ENCODE measurements around the gene CDK14.

Gene CDK14

GRCh38 chr7:91109200-91109599 lies 513.1 kb downstream of the CDK14 start:
- no peaks in the 10 kb centered on the region for H3K9me3 Mint-ChIP-seq
- no peaks in the 10 kb centered on the region for H3K4me1 Mint-ChIP-seq
- no peaks in the 10 kb centered on the region for H3K27me3 Mint-ChIP-seq
- CTCF ChIA-PET: interaction anchor here (1.2 kb wide), 1 partner anchor 19 kb away, joined by 3 read pairs; no protein-coding TSS in a partner anchor
- H3K27ac Mint-ChIP-seq: no peak overlapping the region
- H3K4me3 Mint-ChIP-seq: no peak overlapping the region
- DNase-seq: no peak
- H3K36me3 Mint-ChIP-seq: no peaks in the 10 kb centered on the region

- Mint-ChIP-seq H3K4me1 (no peaks in the 10 kb centered on the region), H3K27ac (no peak overlapping the region), H3K4me3 (no peak overlapping the region), H3K27me3 (no peaks in the 10 kb centered on the region), H3K36me3 (no peaks in the 10 kb centered on the region), H3K9me3 (no peaks in the 10 kb centered on the region)
- CTCF ChIA-PET: no interaction called here
- no peak for DNase-seq
Observed at GRCh38 chr7:91112902-91113341, 516.8 kb downstream of the CDK14 start.

GRCh38 chr7:91114232-91114631 lies 518.1 kb downstream of the CDK14 start:
- H3K27me3 Mint-ChIP-seq: no peaks in the 10 kb centered on the region
- no peak for DNase-seq
- CTCF ChIA-PET: no interaction called here
- no peaks in the 10 kb centered on the region for H3K36me3 Mint-ChIP-seq
- H3K4me1 Mint-ChIP-seq: no peaks in the 10 kb centered on the region
- H3K4me3 Mint-ChIP-seq: no peak overlapping the region
- H3K27ac Mint-ChIP-seq: no peak overlapping the region
- no peaks in the 10 kb centered on the region for H3K9me3 Mint-ChIP-seq

- Mint-ChIP-seq H3K4me3 (no peak overlapping the region), H3K4me1 (no peaks in the 10 kb centered on the region), H3K27me3 (no peaks in the 10 kb centered on the region), H3K27ac (no peak overlapping the region), H3K9me3 (no peaks in the 10 kb centered on the region), H3K36me3 (no peaks in the 10 kb centered on the region)
- DNase-seq: no peak
- CTCF ChIA-PET: no interaction called here
Observed at GRCh38 chr7:91126762-91127161, 530.6 kb downstream of the CDK14 start.

- CTCF ChIA-PET: no interaction called here
- Mint-ChIP-seq H3K4me3 (no peak overlapping the region), H3K27ac (no peak overlapping the region), H3K9me3 (no peaks in the 10 kb centered on the region), H3K36me3 (no peaks in the 10 kb centered on the region), H3K27me3 (no peaks in the 10 kb centered on the region), H3K4me1 (no peaks in the 10 kb centered on the region)
- DNase-seq: no peak
Observed at GRCh38 chr7:91127325-91127724, 531.2 kb downstream of the CDK14 start.

GRCh38 chr7:91127959-91128358 lies 531.8 kb downstream of the CDK14 start:
- no peak for DNase-seq

GRCh38 chr7:91128683-91129348 lies 532.7 kb downstream of the CDK14 start:
- H3K4me3 Mint-ChIP-seq: no peak overlapping the region
- no peak overlapping the region for H3K27ac Mint-ChIP-seq
- H3K9me3 Mint-ChIP-seq: no peaks in the 10 kb centered on the region
- H3K4me1 Mint-ChIP-seq: no peaks in the 10 kb centered on the region
- DNase-seq: no peak
- CTCF ChIA-PET: no interaction called here
- no peaks in the 10 kb centered on the region for H3K36me3 Mint-ChIP-seq
- no peaks in the 10 kb centered on the region for H3K27me3 Mint-ChIP-seq

More at GRCh38 chr7:91127959-91128358, 531.8 kb downstream of the CDK14 start:
- H3K4me1 Mint-ChIP-seq: no peaks in the 10 kb centered on the region
- CTCF ChIA-PET: no interaction called here
- H3K27me3 Mint-ChIP-seq: no peaks in the 10 kb centered on the region
- no peaks in the 10 kb centered on the region for H3K36me3 Mint-ChIP-seq
- H3K27ac Mint-ChIP-seq: no peak overlapping the region
- H3K4me3 Mint-ChIP-seq: no peak overlapping the region
- no peaks in the 10 kb centered on the region for H3K9me3 Mint-ChIP-seq

- DNase-seq: no peak
- Mint-ChIP-seq H3K9me3 (no peaks in the 10 kb centered on the region), H3K36me3 (no peaks in the 10 kb centered on the region), H3K27me3 (peaks cover 4% of the 10 kb centered on the region), H3K27ac (no peak overlapping the region), H3K4me1 (no peaks in the 10 kb centered on the region), H3K4me3 (no peak overlapping the region)
- CTCF ChIA-PET: no interaction called here
Observed at GRCh38 chr7:91135300-91135699, 539.2 kb downstream of the CDK14 start.

- DNase-seq: no peak
- no peaks in the 10 kb centered on the region for H3K36me3 Mint-ChIP-seq
- H3K27me3 Mint-ChIP-seq: peaks cover 4% of the 10 kb centered on the region
- CTCF ChIA-PET: no interaction called here
- H3K4me1 Mint-ChIP-seq: no peaks in the 10 kb centered on the region
- no peak overlapping the region for H3K4me3 Mint-ChIP-seq
- no peak overlapping the region for H3K27ac Mint-ChIP-seq
- no peaks in the 10 kb centered on the region for H3K9me3 Mint-ChIP-seq
Observed at GRCh38 chr7:91135703-91136430, 539.7 kb downstream of the CDK14 start.

GRCh38 chr7:91137153-91137787 lies 541.1 kb downstream of the CDK14 start:
- no peak overlapping the region for H3K27ac Mint-ChIP-seq
- DNase-seq: no peak
- H3K4me1 Mint-ChIP-seq: no peaks in the 10 kb centered on the region
- H3K27me3 Mint-ChIP-seq: peaks cover 4% of the 10 kb centered on the region
- no peak overlapping the region for H3K4me3 Mint-ChIP-seq
- no peaks in the 10 kb centered on the region for H3K36me3 Mint-ChIP-seq
- no peaks in the 10 kb centered on the region for H3K9me3 Mint-ChIP-seq
- CTCF ChIA-PET: no interaction called here

GRCh38 chr7:91137788-91138368 lies 541.8 kb downstream of the CDK14 start:
- CTCF ChIA-PET: no interaction called here
- H3K27ac Mint-ChIP-seq: no peak overlapping the region
- H3K4me1 Mint-ChIP-seq: no peaks in the 10 kb centered on the region

GRCh38 chr7:91140286-91140685 lies 544.2 kb downstream of the CDK14 start:
- Mint-ChIP-seq H3K9me3 (no peaks in the 10 kb centered on the region), H3K27me3 (peaks cover 4% of the 10 kb centered on the region)
- CTCF ChIA-PET: no interaction called here

More at GRCh38 chr7:91137788-91138368, 541.8 kb downstream of the CDK14 start:
- DNase-seq: no peak
- Mint-ChIP-seq H3K36me3 (no peaks in the 10 kb centered on the region), H3K9me3 (no peaks in the 10 kb centered on the region), H3K4me3 (no peak overlapping the region), H3K27me3 (peaks cover 4% of the 10 kb centered on the region)

GRCh38 chr7:91140982-91141381 lies 544.9 kb downstream of the CDK14 start:
- no peak for DNase-seq
- H3K27ac Mint-ChIP-seq: no peak overlapping the region

More at GRCh38 chr7:91140286-91140685, 544.2 kb downstream of the CDK14 start:
- no peaks in the 10 kb centered on the region for H3K4me1 Mint-ChIP-seq
- no peak for DNase-seq
- H3K36me3 Mint-ChIP-seq: no peaks in the 10 kb centered on the region
- no peak overlapping the region for H3K27ac Mint-ChIP-seq
- no peak overlapping the region for H3K4me3 Mint-ChIP-seq

GRCh38 chr7:91142743-91143142 lies 546.6 kb downstream of the CDK14 start:
- no peaks in the 10 kb centered on the region for H3K9me3 Mint-ChIP-seq
- H3K36me3 Mint-ChIP-seq: no peaks in the 10 kb centered on the region
- no peak overlapping the region for H3K27ac Mint-ChIP-seq
- H3K4me3 Mint-ChIP-seq: no peak overlapping the region
- no peak for DNase-seq
- peaks cover 4% of the 10 kb centered on the region for H3K27me3 Mint-ChIP-seq
- CTCF ChIA-PET: no interaction called here
- no peaks in the 10 kb centered on the region for H3K4me1 Mint-ChIP-seq

More at GRCh38 chr7:91140982-91141381, 544.9 kb downstream of the CDK14 start:
- CTCF ChIA-PET: no interaction called here
- Mint-ChIP-seq H3K27me3 (peaks cover 4% of the 10 kb centered on the region), H3K9me3 (no peaks in the 10 kb centered on the region), H3K4me1 (no peaks in the 10 kb centered on the region), H3K4me3 (no peak overlapping the region), H3K36me3 (no peaks in the 10 kb centered on the region)
